Endothelial cell of umbilical vein (primary cell): ENCODE measurements around the gene CLDN6.

Experiments
- CTCF ChIP-seq, 2 donors: IDR thresholded peaks; 1 replicate in 1 of 2; 2 replicates in 1 of 2; pipeline ENCODE4 v1.5.1; 2011; ENCODE audit warnings: low read length in 2 of 2, mild to moderate bottlenecking in 2 of 2, moderate library complexity in 2 of 2, control low read depth in 1 of 2, inconsistent platforms in 1 of 2, low read depth in 1 of 2; ENCODE audit not compliant: insufficient read depth in 1 of 2; ENCODE audit errors: extremely low read depth in 1 of 2
- EZH2 ChIP-seq: IDR thresholded peaks from 2 replicates; pipeline ENCODE4 v1.6.1; 2012; ENCODE audit warnings: borderline replicate concordance, low read depth, mild to moderate bottlenecking, moderate library complexity, low read length, inconsistent platforms; ENCODE audit not compliant: severe bottlenecking
- FOS ChIP-seq: IDR thresholded peaks from 2 replicates; pipeline ENCODE4 v1.6.1; 2011; ENCODE audit warnings: mild to moderate bottlenecking, low read length, moderate library complexity, borderline replicate concordance; ENCODE audit not compliant: insufficient read depth
- JUN ChIP-seq: IDR thresholded peaks from 2 replicates; pipeline ENCODE4 v1.6.1; 2011; ENCODE audit warnings: borderline replicate concordance, low read depth; ENCODE audit not compliant: insufficient read length, insufficient read depth
- MAX ChIP-seq: IDR thresholded peaks from 2 replicates; pipeline ENCODE4 v1.6.1; 2011; ENCODE audit not compliant: insufficient read depth, insufficient read length
- POLR2A ChIP-seq: IDR thresholded peaks from 2 replicates; pipeline ENCODE4 v1.6.1; 2012; ENCODE audit warnings: low read depth, mild to moderate bottlenecking, control low read depth, low read length
- POLR2AphosphoS5 ChIP-seq: IDR thresholded peaks from 2 replicates; pipeline ENCODE4 v1.6.1; 2012; ENCODE audit warnings: low read depth, mild to moderate bottlenecking, control low read depth, low read length, moderate library complexity; ENCODE audit not compliant: insufficient read depth

DNA sequence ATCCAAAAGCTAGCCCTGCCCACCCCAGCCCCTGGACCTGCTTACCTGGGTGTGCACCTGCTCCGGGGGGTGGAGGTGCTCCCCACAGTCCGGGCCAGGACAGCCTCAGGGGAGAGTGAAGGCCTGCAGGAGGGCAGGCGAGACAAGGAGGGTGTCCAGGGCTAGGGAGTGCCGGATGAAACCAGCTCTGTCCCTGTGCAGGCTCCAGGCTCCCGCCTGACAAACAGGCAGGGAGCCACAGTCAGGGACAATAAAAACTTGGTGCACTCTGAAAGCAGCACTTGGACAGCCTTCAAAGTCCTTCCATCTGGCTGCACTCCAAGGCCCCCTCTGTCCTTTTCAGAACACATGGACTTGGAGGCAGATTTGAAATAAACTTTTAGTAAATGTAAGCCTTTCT lies 44.9 kb downstream of the CLDN6 start:
- TF ChIP-seq EZH2 (no peak), CTCF (IDR thresholded peaks at IDR 0.05; ENCODE audit: extremely low read depth in 1 of 2, insufficient read depth in 1 of 2, low read depth in 1 of 2, low read length in 2 of 2) (no peak), POLR2A (no peak), POLR2AphosphoS5 (no peak), MAX (no peak), JUN (no peak), FOS (no peak)
